Measurements from ENCODE around the gene PAPLN.

PAPLN gene

DNA sequence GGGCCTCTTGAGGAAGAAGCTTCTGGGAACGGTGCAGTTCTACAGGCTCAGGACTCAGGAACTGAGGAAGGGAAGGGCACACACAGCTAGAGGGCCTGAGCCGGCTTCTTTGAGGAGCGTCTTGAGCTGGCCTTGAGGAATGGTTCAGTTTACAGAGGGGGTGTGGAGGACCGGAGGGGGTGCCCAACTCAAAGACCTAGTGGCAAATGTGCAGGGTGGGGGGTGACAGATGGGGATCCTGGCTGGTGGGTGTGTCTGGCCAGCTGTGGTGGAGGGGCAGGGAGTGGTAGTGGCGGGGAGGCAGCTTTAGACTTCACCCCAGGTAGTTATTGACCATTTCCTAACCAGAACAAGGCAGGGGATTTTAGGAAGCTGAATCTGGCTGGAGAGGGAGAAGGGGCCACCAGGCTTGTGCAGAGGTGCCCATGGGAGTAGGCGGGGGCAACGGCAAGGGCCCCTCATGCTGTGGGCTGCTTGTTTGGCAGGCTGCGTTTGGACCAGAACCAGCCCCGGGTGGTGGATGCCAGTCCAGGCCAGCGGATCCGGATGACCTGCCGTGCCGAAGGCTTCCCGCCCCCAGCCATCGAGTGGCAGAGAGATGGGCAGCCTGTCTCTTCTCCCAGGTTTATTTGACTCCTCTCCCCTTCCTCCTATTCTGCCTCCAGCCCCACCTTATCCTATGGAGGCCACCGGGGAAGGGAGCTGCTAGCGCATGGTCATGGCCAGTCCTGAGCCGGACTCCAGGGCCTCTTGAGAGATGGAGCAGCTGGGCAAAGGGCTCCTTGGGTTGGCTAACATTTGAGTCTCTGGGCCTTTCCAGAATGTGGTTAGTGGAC is 27.8 kb downstream of the PAPLN start:
- H3K9me3 Mint-ChIP-seq, result no peaks in the 10 kb centered on the region
- CTCF ChIA-PET, result no interaction called here
- no peaks in the 10 kb centered on the region for H3K36me3 Mint-ChIP-seq
- DNase-seq, result no peak
- H3K27ac Mint-ChIP-seq, result no peak overlapping the region
- no peak overlapping the region for H3K4me3 Mint-ChIP-seq
- H3K4me1 Mint-ChIP-seq, result peaks cover under 1% of the 10 kb centered on the region
- H3K27me3 Mint-ChIP-seq, result peaks cover 46% of the 10 kb centered on the region

- Mint-ChIP-seq H3K27ac (no peak overlapping the region), H3K4me3 (no peak overlapping the region), H3K9me3 (no peaks in the 10 kb centered on the region), H3K36me3 (no peaks in the 10 kb centered on the region), H3K4me1 (peaks cover 6% of the 10 kb centered on the region), H3K27me3 (peaks cover 52% of the 10 kb centered on the region)
- CTCF ChIA-PET, result no interaction called here
- DNase-seq, result no peak
These were observed 28.4 kb downstream of the PAPLN start for GRCh38 chr14:73265721-73266046.

- CTCF ChIA-PET, result no interaction called here
- Mint-ChIP-seq H3K27me3 (peaks cover 55% of the 10 kb centered on the region), H3K9me3 (no peaks in the 10 kb centered on the region)
These were observed 29.0 kb downstream of the PAPLN start for GRCh38 chr14:73266317-73266716.

GRCh38 chr14:73267474-73267873 is 30.2 kb downstream of the PAPLN start:
- DNase-seq, result no peak
- H3K36me3 Mint-ChIP-seq, result peaks cover 2% of the 10 kb centered on the region
- H3K9me3 Mint-ChIP-seq, result no peaks in the 10 kb centered on the region
- H3K27ac Mint-ChIP-seq, result no peak overlapping the region
- peaks cover 8% of the 10 kb centered on the region for H3K4me1 Mint-ChIP-seq
- peaks cover 55% of the 10 kb centered on the region for H3K27me3 Mint-ChIP-seq
- CTCF ChIA-PET, result no interaction called here
- no peak overlapping the region for H3K4me3 Mint-ChIP-seq

More at GRCh38 chr14:73266317-73266716, 29.0 kb downstream of the PAPLN start:
- H3K4me1 Mint-ChIP-seq, result peaks cover 8% of the 10 kb centered on the region
- H3K27ac Mint-ChIP-seq, result no peak overlapping the region
- DNase-seq, result no peak
- no peak overlapping the region for H3K4me3 Mint-ChIP-seq
- peaks cover 2% of the 10 kb centered on the region for H3K36me3 Mint-ChIP-seq

DNA sequence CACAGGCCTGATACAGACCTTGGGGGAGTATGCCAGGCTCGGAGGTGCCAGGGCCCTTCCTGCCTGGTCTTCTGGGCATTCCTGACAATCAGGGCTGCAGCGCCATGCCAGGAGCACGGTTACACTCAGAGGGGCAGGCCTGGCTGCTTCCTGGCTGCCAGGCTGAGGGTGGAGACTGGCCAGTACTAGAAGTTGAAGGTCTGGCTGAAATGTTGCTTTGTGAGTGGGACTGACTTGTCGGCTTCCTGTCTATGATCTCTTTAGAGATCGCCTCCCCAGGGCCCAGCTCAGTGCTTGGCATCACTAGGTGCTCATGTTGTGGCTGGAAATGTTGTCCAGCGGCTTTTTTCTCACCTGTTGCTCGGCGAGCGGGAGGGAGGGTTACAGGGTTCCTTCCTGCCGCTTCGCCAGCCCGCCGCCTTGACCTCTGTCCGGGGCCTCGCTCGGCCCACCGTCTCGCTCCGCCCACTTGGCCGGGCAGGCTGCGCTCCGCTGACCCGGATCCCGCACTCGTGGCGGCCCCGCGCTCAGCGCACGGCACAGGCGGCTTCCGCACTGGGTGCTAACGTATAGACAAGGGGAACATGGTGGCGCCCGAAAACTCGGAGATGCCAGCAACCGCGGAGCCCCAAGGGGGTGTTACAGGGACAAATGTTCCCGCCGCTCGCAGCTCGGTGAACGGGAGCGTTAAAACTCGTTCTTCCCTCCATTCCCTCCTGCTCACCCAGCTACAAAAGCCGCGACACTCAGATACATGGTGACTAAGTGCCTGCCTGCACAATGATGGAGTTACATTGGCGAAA is 32.6 kb downstream of the PAPLN start:
- H3K27ac Mint-ChIP-seq, result no peak overlapping the region

GRCh38 chr14:73272393-73272792 is 35.1 kb downstream of the PAPLN start:
- Mint-ChIP-seq H3K9me3 (no peaks in the 10 kb centered on the region), H3K4me1 (peaks cover 8% of the 10 kb centered on the region), H3K36me3 (peaks cover 18% of the 10 kb centered on the region), H3K27ac (no peak overlapping the region), H3K27me3 (peaks cover 26% of the 10 kb centered on the region), H3K4me3 (no peak overlapping the region)
- CTCF ChIA-PET, result interaction anchor here (1.1 to 1.4 kb wide), 3 partner anchors 23 to 218 kb away, joined by 3 read pairs; no protein-coding TSS in a partner anchor
- no peak for DNase-seq

More for the DNA sequence above, 32.6 kb downstream of the PAPLN start:
- H3K4me1 Mint-ChIP-seq, result peaks cover 8% of the 10 kb centered on the region
- H3K4me3 Mint-ChIP-seq, result peak overlapping the region; percentile 22
- no peaks in the 10 kb centered on the region for H3K9me3 Mint-ChIP-seq
- peak; percentile 39 for DNase-seq
- peaks cover 8% of the 10 kb centered on the region for H3K36me3 Mint-ChIP-seq
- CTCF ChIA-PET, result no interaction called here
- peaks cover 47% of the 10 kb centered on the region for H3K27me3 Mint-ChIP-seq

DNA sequence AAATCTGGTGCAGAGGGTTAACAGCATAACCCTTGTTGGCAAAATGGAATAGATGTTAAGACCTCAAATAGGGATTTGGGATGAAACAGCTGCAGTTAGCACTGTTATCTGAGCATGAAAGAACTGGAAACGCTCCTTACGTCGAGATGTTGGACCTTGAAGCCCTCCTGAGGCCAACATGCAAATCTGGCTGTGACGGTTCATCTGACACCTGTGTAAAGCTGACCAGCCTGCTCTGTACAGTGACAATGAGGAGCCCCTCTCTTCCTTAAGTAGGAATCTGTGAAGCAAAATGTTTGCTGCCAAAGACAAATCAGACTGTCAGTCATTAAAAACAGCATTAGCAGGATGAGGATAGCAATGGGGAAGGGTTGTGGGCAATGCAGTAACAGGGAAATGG is 36.5 kb downstream of the PAPLN start:
- peaks cover 8% of the 10 kb centered on the region for H3K4me1 Mint-ChIP-seq
- no peak for DNase-seq
- H3K36me3 Mint-ChIP-seq, result peaks cover 18% of the 10 kb centered on the region
- peaks cover 16% of the 10 kb centered on the region for H3K27me3 Mint-ChIP-seq
- no peak overlapping the region for H3K4me3 Mint-ChIP-seq
- no peak overlapping the region for H3K27ac Mint-ChIP-seq
- no peaks in the 10 kb centered on the region for H3K9me3 Mint-ChIP-seq
- CTCF ChIA-PET, result no interaction called here

DNA sequence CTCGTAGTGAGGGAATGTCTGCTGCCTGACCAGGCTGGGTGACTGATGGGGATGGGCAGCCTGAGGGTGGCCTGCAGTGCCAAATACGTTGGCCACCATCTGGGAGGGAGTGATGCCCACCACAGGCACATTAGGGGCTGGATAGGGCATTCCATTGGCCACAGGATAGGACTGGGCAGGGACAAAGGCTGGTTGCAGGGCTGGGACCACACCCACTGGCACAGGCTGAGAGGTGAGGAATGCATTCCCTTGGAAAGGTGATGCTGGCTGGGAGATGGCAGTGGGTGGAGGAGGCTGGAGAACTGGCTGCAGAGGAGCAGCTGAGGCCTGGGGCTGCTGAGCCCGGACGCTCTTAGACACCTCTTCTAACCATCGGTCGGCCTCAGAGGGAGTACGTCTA is 39.5 kb downstream of the PAPLN start:
- CTCF ChIA-PET, result no interaction called here
- Mint-ChIP-seq H3K27me3 (no peaks in the 10 kb centered on the region), H3K36me3 (peaks cover 32% of the 10 kb centered on the region), H3K9me3 (no peaks in the 10 kb centered on the region), H3K27ac (no peak overlapping the region), H3K4me1 (peaks cover under 1% of the 10 kb centered on the region), H3K4me3 (no peak overlapping the region)
- no peak for DNase-seq

DNA sequence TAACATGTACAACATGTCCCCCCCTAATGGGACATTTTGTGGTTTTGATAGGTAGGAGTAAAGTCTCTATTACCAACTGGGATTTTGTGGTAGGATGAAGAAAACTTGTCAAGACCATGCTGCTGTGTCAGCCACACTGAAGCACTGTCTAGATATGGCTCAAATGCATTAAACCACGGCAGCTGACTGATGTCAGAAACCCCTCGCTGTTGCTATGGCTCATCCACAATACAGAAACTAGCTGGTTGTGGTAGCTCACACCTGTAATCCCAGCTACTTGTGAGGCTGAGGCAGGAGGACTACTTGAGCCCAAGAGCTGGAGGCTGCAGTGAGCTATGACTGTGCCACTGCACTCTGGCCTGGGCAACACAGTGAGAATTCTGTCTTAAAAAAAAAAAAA is 40.1 kb downstream of the PAPLN start:
- Mint-ChIP-seq H3K27ac (no peak overlapping the region), H3K27me3 (no peaks in the 10 kb centered on the region), H3K36me3 (peaks cover 38% of the 10 kb centered on the region), H3K4me3 (no peak overlapping the region), H3K4me1 (peaks cover 6% of the 10 kb centered on the region), H3K9me3 (no peaks in the 10 kb centered on the region)
- no peak for DNase-seq
- CTCF ChIA-PET, result no interaction called here

DNA sequence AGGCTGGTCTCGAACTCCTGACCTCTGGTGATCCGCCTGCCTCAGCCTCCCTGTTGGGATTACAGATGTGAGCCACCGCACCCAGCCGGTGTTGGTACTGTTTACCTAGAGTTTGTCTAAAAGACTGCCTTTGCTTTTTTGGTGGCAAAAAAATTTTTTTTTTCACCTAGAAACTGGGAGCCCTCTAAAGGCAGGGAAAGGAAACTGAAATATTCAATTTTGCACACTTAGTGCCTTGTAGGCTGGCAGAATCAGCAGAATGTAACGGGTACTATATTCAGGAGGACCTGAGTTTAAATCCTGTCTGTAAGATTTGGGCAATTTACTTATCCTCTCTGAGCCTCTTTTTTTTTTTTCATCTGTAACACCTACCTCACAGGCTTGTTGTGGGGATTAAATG is 43.6 kb downstream of the PAPLN start:
- no peak overlapping the region for H3K4me3 Mint-ChIP-seq
- H3K36me3 Mint-ChIP-seq, result peaks cover 49% of the 10 kb centered on the region
- no peak for DNase-seq
- CTCF ChIA-PET, result no interaction called here
- no peaks in the 10 kb centered on the region for H3K9me3 Mint-ChIP-seq
- H3K27ac Mint-ChIP-seq, result no peak overlapping the region
- no peaks in the 10 kb centered on the region for H3K27me3 Mint-ChIP-seq
- peaks cover 10% of the 10 kb centered on the region for H3K4me1 Mint-ChIP-seq

DNA sequence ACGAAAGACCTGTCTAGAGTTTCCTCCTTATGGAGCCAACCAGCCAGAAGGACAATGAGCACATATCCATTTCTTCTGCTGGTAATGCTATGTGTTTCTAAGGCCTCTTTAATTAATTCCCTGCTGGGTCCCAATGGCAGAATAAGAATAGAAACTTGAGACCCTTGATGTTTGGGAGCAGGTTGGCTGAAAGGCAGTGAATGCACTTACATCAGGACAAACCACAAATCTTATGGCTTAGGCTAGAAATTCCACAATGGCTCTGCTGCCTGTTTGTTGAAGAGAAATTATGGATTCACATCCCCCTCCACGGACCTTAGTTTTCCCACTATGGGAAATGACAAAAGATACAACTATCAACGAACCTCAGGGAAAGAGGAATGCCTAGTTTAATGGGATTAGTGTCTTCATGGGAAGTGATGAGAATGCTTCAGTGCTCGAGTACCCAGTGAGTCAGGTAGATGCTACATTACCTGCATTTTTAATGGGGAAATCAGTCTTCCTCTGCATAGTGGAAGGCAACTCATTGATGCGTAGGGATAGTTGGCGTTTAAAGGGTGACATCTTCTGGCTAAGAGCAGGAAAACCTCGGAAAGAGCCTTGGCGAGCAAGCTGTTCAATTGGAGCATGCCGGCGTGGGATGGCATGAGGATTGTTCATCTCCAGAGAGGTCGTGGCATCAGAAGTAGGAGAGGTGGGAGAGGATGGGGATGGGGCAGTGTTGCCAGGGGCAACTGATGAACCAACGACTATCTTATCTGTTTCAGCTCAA is 46.5 kb downstream of the PAPLN start:
- Mint-ChIP-seq H3K36me3 (peaks cover 42% of the 10 kb centered on the region), H3K4me3 (no peak overlapping the region), H3K27ac (no peak overlapping the region), H3K27me3 (no peaks in the 10 kb centered on the region), H3K4me1 (peaks cover 10% of the 10 kb centered on the region), H3K9me3 (no peaks in the 10 kb centered on the region)
- DNase-seq, result no peak
- CTCF ChIA-PET, result interaction anchor here (1.0 kb wide), 1 partner anchor 11 kb away, joined by 3 read pairs; no protein-coding TSS in a partner anchor

GRCh38 chr14:73285979-73286378 is 48.7 kb downstream of the PAPLN start:
- H3K27me3 Mint-ChIP-seq, result no peaks in the 10 kb centered on the region

DNA sequence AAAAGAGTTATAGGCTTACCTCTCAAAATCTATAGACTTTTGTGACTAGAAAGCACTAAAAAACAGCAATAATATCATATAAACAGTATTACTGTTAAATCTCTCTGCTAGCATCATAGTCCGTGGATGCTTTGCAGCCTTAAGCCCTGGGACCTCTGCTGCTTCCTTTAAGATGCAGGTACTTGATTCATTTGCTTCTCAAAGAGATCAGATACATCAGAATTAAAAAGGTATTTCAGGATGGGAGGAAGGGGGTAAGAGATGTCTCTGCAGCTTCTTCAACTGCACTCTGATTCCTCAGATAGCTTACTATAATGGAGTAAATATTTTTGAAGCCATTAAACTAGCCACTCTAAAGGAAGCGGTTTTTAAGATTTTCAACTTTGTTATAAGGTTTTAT is 49.3 kb downstream of the PAPLN start:
- DNase-seq, result no peak
- H3K4me1 Mint-ChIP-seq, result peaks cover 26% of the 10 kb centered on the region
- H3K27me3 Mint-ChIP-seq, result no peaks in the 10 kb centered on the region
- no peak overlapping the region for H3K27ac Mint-ChIP-seq
- no peaks in the 10 kb centered on the region for H3K9me3 Mint-ChIP-seq
- peaks cover 40% of the 10 kb centered on the region for H3K36me3 Mint-ChIP-seq
- H3K4me3 Mint-ChIP-seq, result no peak overlapping the region
- CTCF ChIA-PET, result interaction anchor here (1.1 kb wide), 1 partner anchor 9 kb away, joined by 3 read pairs; no protein-coding TSS in a partner anchor

More at GRCh38 chr14:73285979-73286378, 48.7 kb downstream of the PAPLN start:
- Mint-ChIP-seq H3K9me3 (no peaks in the 10 kb centered on the region), H3K27ac (no peak overlapping the region), H3K4me1 (peaks cover 26% of the 10 kb centered on the region), H3K4me3 (no peak overlapping the region), H3K36me3 (peaks cover 42% of the 10 kb centered on the region)
- DNase-seq, result no peak
- CTCF ChIA-PET, result no interaction called here

DNA sequence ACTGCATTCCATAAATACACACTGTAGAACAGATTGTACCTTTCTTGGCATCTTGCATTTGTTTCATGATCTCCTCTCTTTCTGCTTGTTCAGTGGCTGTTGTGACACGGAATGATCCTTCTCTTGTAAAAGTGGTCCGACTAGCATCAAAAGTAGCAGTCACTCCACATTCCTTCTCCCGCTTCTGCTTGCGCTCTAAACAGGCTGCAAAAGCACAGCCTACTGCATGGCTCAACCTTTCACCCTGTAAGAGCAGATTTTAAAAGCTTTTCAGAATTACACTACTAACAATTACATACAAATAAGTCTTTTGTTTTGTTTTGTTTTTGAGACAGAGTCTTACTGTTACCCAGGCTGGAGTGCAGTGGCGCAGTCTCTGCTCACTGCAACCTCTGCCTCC is 49.8 kb downstream of the PAPLN start:
- no peak overlapping the region for H3K4me3 Mint-ChIP-seq
- H3K36me3 Mint-ChIP-seq, result peaks cover 36% of the 10 kb centered on the region
- CTCF ChIA-PET, result interaction anchor here (0.8 to 1.1 kb wide), 2 partner anchors 8 to 183 kb away, joined by 3 read pairs; no protein-coding TSS in a partner anchor
- no peak overlapping the region for H3K27ac Mint-ChIP-seq
- H3K4me1 Mint-ChIP-seq, result peaks cover 23% of the 10 kb centered on the region
- H3K9me3 Mint-ChIP-seq, result no peaks in the 10 kb centered on the region
- DNase-seq, result no peak
- no peaks in the 10 kb centered on the region for H3K27me3 Mint-ChIP-seq
